B cell (primary cell): ENCODE results near the gene TFCP2L1. TPM values are rescaled to one million over a fixed set of nuclear protein-coding genes. Genes with fewer than 3 reads are reported as not detected.

Experiments
- ATAC-seq: fragments of 200-7000 bp; cut with Tn5 transposase; one replicate; pipeline ENCODE4 v1.10.0; 2021; ENCODE audit warnings: low read depth, mild to moderate bottlenecking, moderate number of reproducible peaks, moderate library complexity
- CTCF ChIA-PET: fragments of 350-600 bp; sonication (Branson Sonifier 250); formaldehyde crosslinking; loops from one replicate; lab custom pipeline; 2021; ENCODE audit warnings: antibody characterized with exemption, inconsistent platforms; lab: Charles Lee
- POLR2A ChIA-PET: fragments of 350-600 bp; sonication (Branson Sonifier 250); formaldehyde crosslinking; loops from one replicate; lab custom pipeline; 2021; ENCODE audit warnings: antibody characterized with exemption; lab: Charles Lee
- DNase-seq: peaks from one replicate; pipeline ENCODE4 v3.0.0; 2013
- H2AFZ ChIP-seq: 2 replicates; pipeline ENCODE4 v1.6.1; 2012; ENCODE audit warnings: mild to moderate bottlenecking, low read depth, low read length; ENCODE audit not compliant: insufficient read depth, poor library complexity, severe bottlenecking
- H3K27ac ChIP-seq, 2 donors: 1 replicate in 1 of 2; 2 replicates in 1 of 2; pipeline ENCODE4 v1.5.1; 2012 to 2013; ENCODE audit warnings: low read length in 2 of 2, mild to moderate bottlenecking in 2 of 2, moderate library complexity in 1 of 2
- H3K27me3 ChIP-seq, 4 experiments: fragments of 200-600 bp in 1 of 4; sonication (generic) in 1 of 4; replicated peaks in 1 of 4; 1 replicate in 2 of 4; 2 replicates in 2 of 4; pipeline versions ENCODE4 v1.6.1 to v1.7.0; 2013 to 2016; ENCODE audit warnings: low read length in 3 of 4, mild to moderate bottlenecking in 2 of 4, mixed read lengths in 1 of 4, moderate library complexity in 1 of 4; ENCODE audit not compliant: insufficient read depth in 4 of 4, control insufficient read depth in 3 of 4; ENCODE audit errors: control extremely low read depth in 1 of 4
- H3K36me3 ChIP-seq, 2 experiments: replicated peaks in 1 of 2; 1 replicate in 1 of 2; 2 replicates in 1 of 2; pipeline versions ENCODE4 v1.6.1 to v1.7.1; 2013; ENCODE audit warnings: low read length in 1 of 2; ENCODE audit not compliant: insufficient read depth in 2 of 2, control insufficient read depth in 1 of 2; ENCODE audit errors: control extremely low read depth in 1 of 2, extremely low read depth in 1 of 2
- H3K4me1 ChIP-seq, 2 donors: fragments of 200-600 bp in 1 of 2; sonication (generic) in 1 of 2; 1 replicate in 1 of 2; 2 replicates in 1 of 2; pipeline versions ENCODE4 v1.5.1 to v1.6.1; 2013 to 2017; ENCODE audit warnings: low read length in 2 of 2; ENCODE audit not compliant: control insufficient read depth in 2 of 2, insufficient read depth in 2 of 2
- H3K4me2 ChIP-seq: replicated peaks from 2 replicates; pipeline ENCODE3; 2012; ENCODE audit warnings: mild to moderate bottlenecking, low read depth, low read length; ENCODE audit not compliant: poor library complexity, severe bottlenecking
- H3K4me3 ChIP-seq, 5 experiments: fragments of 200-600 bp in 1 of 5; sonication (generic) in 1 of 5; 1 replicate in 3 of 5; 2 replicates in 2 of 5; pipeline versions ENCODE4 v1.5.1 to v1.7.0; 2011 to 2016; ENCODE audit warnings: low read length in 4 of 5, mild to moderate bottlenecking in 4 of 5, low read depth in 2 of 5, control low read depth in 1 of 5, moderate library complexity in 1 of 5; ENCODE audit not compliant: insufficient read depth in 1 of 5; ENCODE audit errors: control extremely low read depth in 1 of 5, extremely low read depth in 1 of 5
- H3K79me2 ChIP-seq: fragments of 200-600 bp; sonication (generic); one replicate; pipeline ENCODE4 v1.6.0; 2016; ENCODE audit warnings: low read length; ENCODE audit not compliant: control insufficient read depth, insufficient read depth
- H3K9ac ChIP-seq: fragments of 200-600 bp; sonication (generic); 2 replicates; pipeline ENCODE4 v1.6.1; 2017; ENCODE audit warnings: mild to moderate bottlenecking, low read length, moderate library complexity
- H3K9me3 ChIP-seq, 3 donors: one replicate each; pipeline versions ENCODE4 v1.6.1 to v1.7.1; 2013; ENCODE audit warnings: low read length in 2 of 3; ENCODE audit not compliant: control insufficient read depth in 2 of 3, insufficient read depth in 1 of 3; ENCODE audit errors: control extremely low read depth in 1 of 3
- H4K20me1 ChIP-seq: 2 replicates; pipeline ENCODE4 v1.6.0; 2012; ENCODE audit warnings: mild to moderate bottlenecking, low read length; ENCODE audit not compliant: insufficient read depth, control insufficient read depth, poor library complexity, severe bottlenecking
- H3K27ac Mint-ChIP-seq: one replicate; pipeline ENCODE4 v1.8.0; 2021; ENCODE audit warnings: mixed read lengths
- H3K27me3 Mint-ChIP-seq: one replicate; pipeline ENCODE4 v1.8.0; 2021; ENCODE audit warnings: mixed read lengths
- H3K4me1 Mint-ChIP-seq: one replicate; pipeline ENCODE4 v1.8.0; 2021; ENCODE audit warnings: mixed read lengths
- H3K4me3 Mint-ChIP-seq: one replicate; pipeline ENCODE4 v1.8.0; 2021; ENCODE audit warnings: mixed read lengths
- H3K9me3 Mint-ChIP-seq: one replicate; pipeline ENCODE4 v1.8.0; 2022; ENCODE audit warnings: mixed read lengths; ENCODE audit not compliant: insufficient read depth
- CTCF ChIP-seq: fragments of 200-600 bp; IDR thresholded peaks from one replicate; pipeline ENCODE4 v1.8.0; 2022; ENCODE audit warnings: antibody characterized with exemption, mild to moderate bottlenecking
- EZH2 ChIP-seq: IDR thresholded peaks from 2 replicates; pipeline ENCODE4 v1.6.1; 2012; ENCODE audit warnings: borderline replicate concordance, low read depth, mild to moderate bottlenecking, moderate library complexity, low read length; ENCODE audit not compliant: insufficient read depth, poor library complexity, severe bottlenecking
- WGBS: methylation state at CpG from one replicate; pipeline ENCODE4 v1.1.5; 2013; ENCODE audit warnings: missing lambda C conversion rate; ENCODE audit not compliant: insufficient coverage; 5-methylcytosine and 5-hydroxymethylcytosine counted together
- intact Hi-C: fragments of 100-400 bp; cut with micrococcal nuclease; formaldehyde crosslinking; loops from one replicate; pipeline ENCODE4 v1.10.0; 2022
- polyA plus RNA-seq: library from polyadenylated mRNA; depleted of rRNA; stranded (reverse); fragments of >200 nt; gene quantifications from 2 replicates; pipeline ENCODE4 v1.2.3, GENCODE V29; 2012
- total RNA-seq, 2 donors: library from RNA; stranded (reverse); fragments of 120-200 nt in 1 of 2; gene quantifications; 1 replicate in 1 of 2; 2 replicates in 1 of 2; pipeline versions ENCODE4 v1.2.3 to v1.2.4, GENCODE V29; 2013 to 2022

The TFCP2L1 gene
- total and polyA plus RNA-seq, 2 donors (not counting 1 experiment from before 2014, with no cell fraction given): 0.03 TPM; not detected in 1

GRCh38 chr2:121240436-121240835 lies 44.6 kb downstream of the TFCP2L1 start:
- TF ChIP-seq CTCF (no peak), EZH2 (no peak)
- Histone ChIP-seq H3K27ac (no peak overlapping the region), H3K4me3 (no peak overlapping the region), H3K4me1 (no peaks in the 10 kb centered on the region), H2AFZ (no peak overlapping the region), H3K9me3 (no peaks in the 10 kb centered on the region), H3K79me2 (no peaks in the 10 kb centered on the region), H3K9ac (no peak overlapping the region), H4K20me1 (no peaks in the 10 kb centered on the region), H3K27me3 (no peaks in the 10 kb centered on the region), H3K4me2 (no peak overlapping the region), H3K36me3 (no peaks in the 10 kb centered on the region)
- Mint-ChIP-seq H3K4me3 (no peak overlapping the region), H3K27ac (no peak overlapping the region), H3K9me3 (no peaks in the 10 kb centered on the region), H3K4me1 (no peaks in the 10 kb centered on the region), H3K27me3 (no peaks in the 10 kb centered on the region)
- intact Hi-C loops: no loop called here
- ATAC-seq: no peak
- POLR2A ChIA-PET: no interaction called here
- no peak for DNase-seq
- 91% methylated on average over 5 of the region's 6 CpGs for WGBS
- CTCF ChIA-PET: no interaction called here

GRCh38 chr2:121239969-121240368 lies 45.0 kb downstream of the TFCP2L1 start:
- no peaks in the 10 kb centered on the region for H3K79me2 ChIP-seq
- H3K9me3 ChIP-seq: no peaks in the 10 kb centered on the region
- no peak overlapping the region for H3K4me2 ChIP-seq
- H3K4me3 ChIP-seq: no peak overlapping the region
- no peak overlapping the region for H3K9ac ChIP-seq
- no peak for TF ChIP-seq EZH2
- no peak for TF ChIP-seq CTCF
- no peaks in the 10 kb centered on the region for H4K20me1 ChIP-seq
- H3K27ac ChIP-seq: no peak overlapping the region
- no peaks in the 10 kb centered on the region for H3K36me3 ChIP-seq
- Mint-ChIP-seq H3K27ac (no peak overlapping the region), H3K4me1 (no peaks in the 10 kb centered on the region), H3K27me3 (no peaks in the 10 kb centered on the region), H3K9me3 (no peaks in the 10 kb centered on the region), H3K4me3 (no peak overlapping the region)
- 90% methylated on average over 2 of the region's 5 CpGs for WGBS
- ChIA-PET POLR2A (no interaction called here), CTCF (no interaction called here)
- no peak overlapping the region for H2AFZ ChIP-seq
- DNase-seq (no peak), ATAC-seq (no peak)
- H3K27me3 ChIP-seq: no peaks in the 10 kb centered on the region
- H3K4me1 ChIP-seq: no peaks in the 10 kb centered on the region
- intact Hi-C loops: no loop called here
